Smooth muscle cell of the coronary artery (primary cell): ENCODE measurements around the gene SLC11A2. TPM values are rescaled to one million over a fixed set of nuclear protein-coding genes. Genes with fewer than 3 reads are reported as not detected.

ENCODE experiments used
- total RNA-seq: library from RNA; depleted of rRNA; stranded (reverse); fragments of >200 nt; gene quantifications from 2 replicates; pipeline ENCODE4 v1.2.3, GENCODE V29; 2014; ENCODE audit warnings: low replicate concordance

SLC11A2 gene
- 59.9 and 60.4 TPM in 2 replicates for total RNA-seq

GRCh38 chr12:51025836-51026638 is at the start of gene SLC11A2:
Gene SLC11A2, minus strand, starts transcription at chr12:51026384. Its CDS starts 15,656 bp downstream, at chr12:51010728.

DNA sequence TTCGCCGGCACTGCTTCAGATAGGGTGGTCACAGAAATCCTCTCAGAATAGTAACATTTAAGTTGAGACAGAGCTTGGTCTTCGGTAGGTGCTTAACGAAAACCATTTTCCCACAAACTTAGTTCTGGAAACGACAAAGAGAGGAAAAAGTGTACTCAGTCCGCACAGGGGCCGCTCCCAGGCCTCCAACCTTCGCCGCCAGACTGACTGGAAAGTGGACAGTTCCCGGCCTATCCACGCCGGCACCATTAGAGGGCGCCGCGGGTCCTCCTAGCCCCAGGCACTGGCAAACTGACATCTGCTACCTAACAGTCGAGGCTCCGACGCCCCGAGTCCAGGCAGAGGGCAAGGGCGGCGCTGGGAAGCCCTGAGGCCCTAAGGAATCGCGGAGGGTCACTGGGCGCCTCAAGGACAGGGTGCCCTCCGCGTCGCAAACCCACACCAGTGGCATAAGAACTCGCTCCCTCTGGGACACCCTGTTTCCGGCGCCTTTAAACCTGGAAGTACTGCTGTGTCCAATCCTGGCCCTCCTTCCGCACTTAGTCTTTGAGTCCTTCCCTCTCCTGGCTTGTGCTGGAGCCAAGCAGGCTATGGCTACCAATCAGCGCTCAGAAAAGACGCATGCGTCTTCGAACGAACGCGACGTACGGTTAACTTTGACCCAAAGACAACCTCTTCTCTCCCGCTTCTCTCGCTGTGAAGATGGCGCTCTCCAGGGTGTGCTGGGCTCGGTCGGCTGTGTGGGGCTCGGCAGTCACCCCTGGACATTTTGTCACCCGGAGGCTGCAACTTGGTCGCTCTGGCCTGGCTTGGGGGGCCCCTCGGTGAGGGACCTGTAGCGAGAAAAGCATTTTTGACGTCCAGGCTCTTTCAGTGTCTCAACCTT is 21.7 kb upstream of the SLC11A2 start, which contains the start of gene LETMD1:
Gene LETMD1 (plus strand): TSS at position 673 of the 886 bp plus-strand sequence. CDS start 30 bp downstream, at position 703.

DNA sequence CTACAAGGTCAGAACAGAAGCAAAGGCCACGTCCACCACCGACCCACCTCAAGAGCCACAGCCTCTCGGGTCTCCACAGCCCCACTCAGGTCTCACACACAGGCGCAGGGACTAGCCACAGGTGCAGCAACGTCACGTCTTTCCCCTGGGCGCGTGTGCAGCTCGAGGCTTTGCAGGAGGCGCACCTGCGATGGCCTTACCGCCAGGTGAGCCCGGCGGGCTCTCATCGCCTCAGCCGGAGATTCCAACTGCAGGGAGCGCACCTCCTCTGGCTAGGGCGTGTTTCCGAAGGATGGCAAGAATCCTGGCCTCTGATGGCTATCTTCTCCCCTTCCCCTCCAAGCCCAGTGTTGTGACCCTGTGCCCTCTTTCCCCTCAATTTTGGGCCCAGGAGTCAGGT is 73.7 kb downstream of the SLC11A2 start, which contains the start of gene HIGD1C:
Gene HIGD1C (plus strand): TSS at position 35 of the 400 bp plus-strand sequence. CDS start 1,455 bp downstream, outside the sequence.

Other genes with a start within 250 kb of the SLC11A2 start
- not detected in 2 replicates for gene TMPRSS12, start 183.5 kb downstream of the SLC11A2 start, total RNA-seq
- not detected in 2 replicates for gene HIGD1C, start 73.8 kb downstream of the SLC11A2 start, total RNA-seq
- gene LETMD1, start 21.9 kb upstream of the SLC11A2 start, total RNA-seq = 31.0 and 46.6 TPM in 2 replicates
- gene CSRNP2, start 57.2 kb upstream of the SLC11A2 start, total RNA-seq = 8.9 and 11.8 TPM in 2 replicates
- 4.3 and 7.1 TPM in 2 replicates for gene TFCP2, start 146.8 kb upstream of the SLC11A2 start, total RNA-seq
- 0.47 and 1.5 TPM in 2 replicates for gene POU6F1, start 191.7 kb upstream of the SLC11A2 start, total RNA-seq
- gene DAZAP2, start 212.4 kb upstream of the SLC11A2 start, total RNA-seq = 40.5 and 51.3 TPM in 2 replicates
- 5.4 and 6.8 TPM in 2 replicates for gene SMAGP, start 244.0 kb upstream of the SLC11A2 start, total RNA-seq